GM12891 (cell line): Measurements from ENCODE around the gene RTL10.

Experiments used
- PAX5 ChIP-seq: IDR thresholded peaks from 2 replicates; pipeline ENCODE4 v1.6.1; 2011; ENCODE audit warnings: low read length, moderate library complexity, mild to moderate bottlenecking; ENCODE audit not compliant: insufficient read depth, severe bottlenecking
- POLR2A ChIP-seq: IDR thresholded peaks from 2 replicates; pipeline ENCODE4 v1.6.1; 2011; ENCODE audit warnings: low read depth, low read length, control low read depth
- POLR2AphosphoS5 ChIP-seq: IDR thresholded peaks from 2 replicates; pipeline ENCODE4 v1.6.1; 2011; ENCODE audit warnings: low read depth, low read length, control low read depth
- SPI1 ChIP-seq: IDR thresholded peaks from 2 replicates; pipeline ENCODE4 v1.6.1; 2011; ENCODE audit warnings: low read depth, low read length, control low read depth
- TAF1 ChIP-seq: IDR thresholded peaks from 2 replicates; pipeline ENCODE4 v1.6.1; 2011; ENCODE audit warnings: low read depth, low read length, control low read depth

DNA sequence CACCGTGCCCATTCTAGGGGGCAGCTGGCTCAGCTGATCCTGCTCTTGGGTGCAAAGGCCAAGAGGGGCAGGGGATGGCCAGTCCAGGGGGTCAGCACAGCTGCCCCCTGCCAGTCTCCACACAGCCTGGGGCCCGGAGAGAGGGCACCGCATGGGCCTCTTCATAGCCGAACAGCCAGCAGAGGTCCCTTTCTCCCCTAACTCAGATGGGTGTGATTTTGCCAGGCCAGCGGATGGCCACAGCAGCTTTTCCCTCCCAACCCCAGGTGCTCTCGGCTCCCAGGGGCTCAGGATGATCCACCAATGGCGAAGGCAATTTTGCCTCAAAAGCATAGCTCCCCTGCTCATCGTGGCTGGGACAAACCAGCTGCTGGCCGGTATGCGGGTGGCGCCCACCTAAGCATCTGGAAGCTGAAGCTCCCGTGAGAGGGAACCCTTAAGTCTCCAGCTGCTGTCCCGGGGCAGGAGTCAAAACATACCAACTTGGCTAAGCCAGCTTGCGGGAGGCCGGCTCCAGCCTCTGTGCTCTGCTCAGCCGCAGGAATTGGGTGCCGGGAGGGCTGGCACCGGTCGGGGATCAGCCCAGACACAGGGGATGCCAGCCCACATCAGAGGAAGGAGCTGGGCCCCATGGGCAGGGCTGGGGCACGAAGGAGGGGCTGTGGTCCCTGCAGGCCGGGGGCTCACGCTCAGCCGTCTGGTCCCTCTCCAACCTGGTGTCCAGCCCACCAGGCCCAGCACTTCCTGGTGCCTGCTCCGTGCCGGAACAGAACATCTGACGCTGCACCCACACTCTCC lies 30.5 kb upstream of the RTL10 start:
- TF ChIP-seq POLR2A (no peak), POLR2AphosphoS5 (no peak), TAF1 (no peak), SPI1 (no peak), PAX5 (no peak)
